HepG2 (cell line): Measurements from ENCODE around the gene UBA6.

Source experiments
- BCL6 ChIP-seq: IDR thresholded peaks from 2 replicates; pipeline ENCODE4 v1.6.1; 2016; ENCODE audit warnings: missing genetic modification reagents, missing compliant biosample characterization
- EP300 ChIP-seq, 3 experiments: sonication (generic) in 1 of 3; formaldehyde crosslinking in 1 of 3; IDR thresholded peaks; 2 replicates each; pipeline versions ENCODE4 v1.5.1 to v1.6.1; 2011 to 2020; ENCODE audit warnings: low read depth in 2 of 3, low read length in 2 of 3, borderline replicate concordance in 1 of 3, improper control_type of control experiment in 1 of 3, mild to moderate bottlenecking in 1 of 3, missing genetic modification reagents in 1 of 3, moderate library complexity in 1 of 3
- HDAC1 ChIP-seq: sonication (generic); formaldehyde crosslinking; IDR thresholded peaks from 2 replicates; pipeline ENCODE4 v1.5.1; 2020; ENCODE audit warnings: mild to moderate bottlenecking, missing genetic modification reagents
- MAFK ChIP-seq, 2 experiments: IDR thresholded peaks in 1 of 2; conservative IDR thresholded peaks in 1 of 2; 2 replicates each; pipeline ENCODE4 v1.6.1; 2011; ENCODE audit warnings: improper control_type of control experiment in 2 of 2, low read length in 2 of 2
- MBD4 ChIP-seq: IDR thresholded peaks from 2 replicates; pipeline ENCODE4 v1.6.1; 2012; ENCODE audit warnings: low read length, inconsistent platforms, borderline replicate concordance
- NR1H2 ChIP-seq: sonication (generic); formaldehyde crosslinking; IDR thresholded peaks from 2 replicates; pipeline ENCODE4 v1.8.1; 2022; ENCODE audit warnings: low read depth, missing genetic modification reagents, borderline replicate concordance
- PCBP2 ChIP-seq: fragments of 200-400 bp; formaldehyde crosslinking; optimal IDR thresholded peaks from 2 replicates; pipeline ENCODE3; 2018; ENCODE audit warnings: low read length, low read depth; ENCODE audit not compliant: poor library complexity, severe bottlenecking
- SMAD3 ChIP-seq: sonication (generic); formaldehyde crosslinking; IDR thresholded peaks from 2 replicates; pipeline ENCODE4 v1.4.0; 2020; ENCODE audit warnings: missing genetic modification reagents
- SP2 ChIP-seq: sonication (generic); formaldehyde crosslinking; IDR thresholded peaks from 2 replicates; pipeline ENCODE4 v1.5.1; 2020; ENCODE audit warnings: mild to moderate bottlenecking, missing genetic modification reagents
- TCF12 ChIP-seq, 2 experiments: fragments of 450-650 bp in 1 of 2; sonication (generic) in 1 of 2; formaldehyde crosslinking in 1 of 2; IDR thresholded peaks; 2 replicates each; pipeline versions ENCODE4 v1.6.1 to v1.8.0; 2017 to 2022; ENCODE audit warnings: antibody characterized with exemption in 1 of 2, mild to moderate bottlenecking in 1 of 2, missing genetic modification reagents in 1 of 2, moderate library complexity in 1 of 2
- ZNF577 ChIP-seq: sonication (generic); formaldehyde crosslinking; IDR thresholded peaks from 2 replicates; pipeline ENCODE4 v1.4.0; 2020; ENCODE audit warnings: mild to moderate bottlenecking, low read depth, missing genetic modification reagents, borderline replicate concordance
- ZNF772 ChIP-seq: sonication (generic); formaldehyde crosslinking; IDR thresholded peaks from 2 replicates; pipeline ENCODE4 v1.5.0; 2020; ENCODE audit warnings: mild to moderate bottlenecking, missing genetic modification reagents
- TF ChIP-seq, protein P1 (sequence below): sonication (generic); formaldehyde crosslinking; IDR thresholded peaks from 2 replicates; pipeline ENCODE4 v1.8.1; 2023; ENCODE audit warnings: mild to moderate bottlenecking, missing genetic modification reagents, borderline replicate concordance

DNA sequence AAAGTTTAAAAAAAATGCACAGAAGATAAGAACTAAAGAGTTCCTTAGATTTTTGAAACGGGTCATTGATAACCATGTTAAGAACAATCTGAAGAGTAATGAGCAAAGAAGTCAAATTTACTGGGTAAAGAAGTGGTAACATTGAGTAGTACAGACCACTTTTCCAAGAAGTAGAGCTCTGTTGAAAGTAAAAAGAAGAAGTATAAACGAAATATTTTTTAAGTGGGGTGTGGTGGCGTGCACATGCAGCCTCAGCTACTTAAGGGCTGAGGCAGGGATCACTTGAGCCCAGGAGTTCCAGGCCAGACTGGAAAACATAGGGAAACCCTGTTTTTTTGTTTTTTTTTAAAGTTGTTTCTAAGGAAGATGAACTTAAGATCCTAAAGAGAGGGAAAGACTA, 68.5 kb downstream of the UBA6 start:
- TF ChIP-seq TCF12 (IDR thresholded peaks at IDR 0.05) (no peak), TCF12 (CRISPR knock-in tag; IDR thresholded peaks at IDR 0.05) (no peak), EP300 (IDR thresholded peaks at IDR 0.05; ENCODE audit: low read depth in 2 of 2, low read length in 2 of 2) (no peak), EP300 (CRISPR knock-in tag; IDR thresholded peaks at IDR 0.05; ENCODE audit: borderline replicate concordance) (no peak), NR1H2 (no peak), PCBP2 (no peak), ZNF577 (CRISPR knock-in tag) (no peak), MAFK (conservative IDR thresholded peaks at IDR 0.05 in 1 of 2, IDR thresholded peaks at IDR 0.05 in 1 of 2; ENCODE audit: low read length in 2 of 2) (no peak), SP2 (CRISPR knock-in tag) (no peak), SMAD3 (no peak), ZNF772 (CRISPR knock-in tag) (no peak), MBD4 (no peak), BCL6 (CRISPR knock-in tag) (no peak), HDAC1 (no peak)
- TF ChIP-seq, protein P1, sequence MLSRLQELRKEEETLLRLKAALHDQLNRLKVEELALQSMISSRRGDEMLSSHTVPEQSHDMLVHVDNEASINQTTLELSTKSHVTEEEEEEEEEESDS (CRISPR knock-in tag): no peak
